Natural killer cell (primary cell): Measurements from ENCODE around the gene CDK17. TPM values are rescaled to one million over a fixed set of nuclear protein-coding genes. Genes with fewer than 3 reads are reported as not detected.
A peak's percentile ranks its signal among the peaks of the same experiment; 100 is the strongest.
"Not testable (repeated sequence)": the region's sequence is repeated elsewhere in the genome, so short reads cannot be mapped to it uniquely, and the experiment has no call there.

Source experiments
- ATAC-seq, 3 donors: fragments of 150-1000 bp in 2 of 3; fragments of 200-7000 bp in 1 of 3; cut with Tn5 transposase; 1 replicate in 1 of 3; 2 replicates in 2 of 3; pipeline ENCODE4 v1.10.0; 2021; ENCODE audit warnings: mild to moderate bottlenecking in 2 of 3, moderate library complexity in 2 of 3
- DNase-seq, 2 donors: peaks; one replicate each; pipeline versions ENCODE4 v3.0.0 to v3.0.0-alpha.2; 2013 to 2021; ENCODE audit warnings: mixed read lengths in 1 of 2
- H3K27ac ChIP-seq: one replicate; pipeline ENCODE4 v1.5.1; 2013; ENCODE audit warnings: mild to moderate bottlenecking, low read length
- H3K27me3 ChIP-seq: one replicate; pipeline ENCODE4 v1.6.1; 2013; ENCODE audit warnings: low read length; ENCODE audit not compliant: control insufficient read depth, insufficient read depth
- H3K36me3 ChIP-seq: one replicate; pipeline ENCODE4 v1.6.1; 2013; ENCODE audit warnings: low read length; ENCODE audit not compliant: control insufficient read depth, insufficient read depth
- H3K4me1 ChIP-seq: one replicate; pipeline ENCODE4 v1.6.1; 2013; ENCODE audit warnings: low read length; ENCODE audit not compliant: control insufficient read depth, insufficient read depth
- H3K4me3 ChIP-seq: one replicate; pipeline ENCODE4 v1.5.1; 2013; ENCODE audit warnings: low read length
- H3K9me3 ChIP-seq: one replicate; pipeline ENCODE4 v1.6.1; 2013; ENCODE audit warnings: low read length; ENCODE audit not compliant: control insufficient read depth, insufficient read depth
- H3K27ac Mint-ChIP-seq, 2 donors: one replicate each; pipeline ENCODE4 v1.8.0; 2022; ENCODE audit warnings: mild to moderate bottlenecking in 2 of 2, mixed read lengths in 2 of 2, moderate library complexity in 1 of 2
- H3K27me3 Mint-ChIP-seq, 2 donors: one replicate each; pipeline ENCODE4 v1.8.0; 2022; ENCODE audit warnings: low read depth in 2 of 2, mixed read lengths in 2 of 2
- H3K36me3 Mint-ChIP-seq: one replicate; pipeline ENCODE4 v1.8.0; 2022; ENCODE audit warnings: mixed read lengths
- H3K4me1 Mint-ChIP-seq, 2 donors: one replicate each; pipeline ENCODE4 v1.8.0; 2022; ENCODE audit warnings: mixed read lengths in 2 of 2
- H3K4me3 Mint-ChIP-seq: one replicate; pipeline ENCODE4 v1.8.0; 2022; ENCODE audit warnings: mild to moderate bottlenecking, moderate library complexity, mixed read lengths
- H3K9me3 Mint-ChIP-seq, 2 donors: one replicate each; pipeline ENCODE4 v1.8.0; 2022; ENCODE audit warnings: mixed read lengths in 2 of 2
- CTCF ChIP-seq: fragments of 200-600 bp; IDR thresholded peaks from one replicate; pipeline ENCODE4 v1.8.0; 2022; ENCODE audit warnings: antibody characterized with exemption
- WGBS: methylation state at CpG from one replicate; pipeline ENCODE4 v1.1.7; 2013; ENCODE audit warnings: missing lambda C conversion rate; ENCODE audit not compliant: insufficient coverage; 5-methylcytosine and 5-hydroxymethylcytosine counted together
- intact Hi-C: fragments of 100-400 bp; cut with micrococcal nuclease; formaldehyde crosslinking; loops from one replicate; pipeline ENCODE4 v1.14.2; 2022
- total RNA-seq, 4 donors: library from RNA; stranded (reverse); fragments of 120-200 nt in 1 of 4; gene quantifications; one replicate each; pipeline versions ENCODE4 v1.2.3 to v1.2.4, GENCODE V29; 2013 to 2022

CDK17 gene
- total RNA-seq, 3 donors from 2014 or later (not counting 1 experiment from before 2014, with no cell fraction given) = 199 to 234 (median 232) TPM

GRCh38 chr12:96412431-96412830, 12.2 kb upstream of the CDK17 start:
- no peak overlapping the region for H3K4me3 ChIP-seq
- TF ChIP-seq CTCF = no peak
- H3K27me3 Mint-ChIP-seq = peaks cover 0 to 2% of the 10 kb centered on the region in 2 donors

GRCh38 chr12:96409731-96410130, 9.5 kb upstream of the CDK17 start:
- 76% methylated on average over 4 of the region's 4 CpGs for WGBS
- Mint-ChIP-seq H3K27ac (no peak overlapping the region), H3K27me3 (peaks cover 0 to 2% of the 10 kb centered on the region in 2 donors), H3K36me3 (no peaks in the 10 kb centered on the region), H3K4me1 (peaks cover 0 to 5% of the 10 kb centered on the region in 2 donors), H3K9me3 (no peaks in the 10 kb centered on the region), H3K4me3 (no peak overlapping the region)
- intact Hi-C loops = no loop called here
- TF ChIP-seq CTCF = no peak
- Histone ChIP-seq H3K4me1 (peaks cover 6% of the 10 kb centered on the region), H3K27ac (no peak overlapping the region), H3K4me3 (no peak overlapping the region), H3K27me3 (no peaks in the 10 kb centered on the region), H3K9me3 (no peaks in the 10 kb centered on the region), H3K36me3 (no peaks in the 10 kb centered on the region)
- no peak for ATAC-seq
- no peak for DNase-seq

More at GRCh38 chr12:96412431-96412830, 12.2 kb upstream of the CDK17 start:
- no peak for ATAC-seq
- Histone ChIP-seq H3K9me3 (no peaks in the 10 kb centered on the region), H3K27ac (no peak overlapping the region), H3K4me1 (peaks cover 6% of the 10 kb centered on the region), H3K36me3 (no peaks in the 10 kb centered on the region), H3K27me3 (no peaks in the 10 kb centered on the region)
- no peak for DNase-seq
- no peak overlapping the region for H3K4me3 Mint-ChIP-seq
- peaks cover 0 to 5% of the 10 kb centered on the region in 2 donors for H3K4me1 Mint-ChIP-seq
- intact Hi-C loops = no loop called here
- H3K36me3 Mint-ChIP-seq = no peaks in the 10 kb centered on the region
- H3K27ac Mint-ChIP-seq = no peak overlapping the region
- H3K9me3 Mint-ChIP-seq = no peaks in the 10 kb centered on the region

GRCh38 chr12:96408993-96409392, 8.8 kb upstream of the CDK17 start:
- H3K36me3 ChIP-seq = no peaks in the 10 kb centered on the region
- H3K4me3 Mint-ChIP-seq = no peak overlapping the region
- no peaks in the 10 kb centered on the region for H3K27me3 Mint-ChIP-seq
- ATAC-seq (no peak), DNase-seq (no peak)
- H3K9me3 ChIP-seq = no peaks in the 10 kb centered on the region
- H3K27ac ChIP-seq = no peak overlapping the region
- peaks cover 0 to 5% of the 10 kb centered on the region in 2 donors for H3K4me1 Mint-ChIP-seq
- no peak overlapping the region for H3K27ac Mint-ChIP-seq
- WGBS = 95% methylated on average over 2 of the region's 3 CpGs
- TF ChIP-seq CTCF = no peak
- H3K9me3 Mint-ChIP-seq = no peaks in the 10 kb centered on the region
- no peaks in the 10 kb centered on the region for H3K27me3 ChIP-seq
- peaks cover 6% of the 10 kb centered on the region for H3K4me1 ChIP-seq
- H3K36me3 Mint-ChIP-seq = no peaks in the 10 kb centered on the region
- intact Hi-C loops = no loop called here
- no peak overlapping the region for H3K4me3 ChIP-seq

DNA sequence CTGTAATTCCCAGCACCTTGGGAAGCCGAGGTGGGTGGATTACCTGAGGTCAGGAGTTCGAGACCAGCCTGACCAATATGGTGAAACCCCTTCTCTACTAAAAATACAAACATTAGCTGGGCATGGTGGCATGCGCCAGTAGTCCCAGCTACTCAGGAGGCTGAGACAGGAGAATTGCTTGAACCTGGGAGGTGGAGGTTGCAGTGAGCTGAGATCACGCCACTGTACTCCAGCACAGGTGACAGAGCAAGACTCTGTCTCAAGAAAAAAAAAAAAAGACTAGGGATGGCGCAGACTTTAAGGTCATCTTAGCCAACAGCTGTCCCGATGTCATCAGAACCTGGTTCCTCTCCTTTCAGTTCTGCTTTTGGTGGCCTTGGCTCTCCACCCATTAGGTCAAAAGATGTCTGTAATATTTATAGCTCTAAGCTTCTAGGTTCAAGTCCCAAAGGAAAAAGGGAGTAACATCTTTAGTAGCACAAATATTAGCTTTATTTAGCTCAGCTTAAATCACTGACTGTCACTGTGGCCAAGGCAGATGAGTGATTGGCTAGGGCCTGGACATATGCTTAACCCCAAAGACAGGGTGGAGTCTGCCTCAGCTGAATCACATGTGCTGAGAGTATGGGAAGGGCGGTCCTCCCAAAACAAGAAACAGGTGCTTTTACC, 7.3 kb upstream of the CDK17 start:
- H3K27me3 Mint-ChIP-seq, H3K27me3 ChIP-seq, H3K4me1 Mint-ChIP-seq, intact Hi-C loops, H3K36me3 ChIP-seq, H3K36me3 Mint-ChIP-seq, H3K4me3 ChIP-seq, H3K4me1 ChIP-seq, DNase-seq, H3K9me3 ChIP-seq, H3K27ac Mint-ChIP-seq, H3K4me3 Mint-ChIP-seq, H3K27ac ChIP-seq, H3K9me3 Mint-ChIP-seq: not testable (repeated sequence)
- ATAC-seq = peak; percentile 15 to 73 (median 30)
- WGBS = 75% methylated on average over 7 of the region's 7 CpGs
